Mucosa of descending colon (tissue), 3 donors: ENCODE results near the gene HSBP1. TPM values are rescaled to one million over a fixed set of nuclear protein-coding genes. Genes with fewer than 3 reads are reported as not detected.

Experiments used
- ATAC-seq: fragments of 200-7000 bp; cut with Tn5 transposase; one replicate; pipeline ENCODE4 v1.9.1; 2020; ENCODE audit warnings: mild to moderate bottlenecking, moderate library complexity
- DNase-seq, 3 donors: peaks; one replicate each; pipeline ENCODE4 v3.0.0-alpha.2; 2020
- H3K36me3 ChIP-seq: fragments of 200-600 bp; one replicate; pipeline ENCODE4 v1.8.0; 2021; ENCODE audit warnings: low read depth, mild to moderate bottlenecking
- H3K4me1 ChIP-seq: fragments of 200-600 bp; one replicate; pipeline ENCODE4 v1.8.0; 2021; ENCODE audit warnings: low read depth, mild to moderate bottlenecking
- H3K4me3 ChIP-seq: fragments of 200-600 bp; one replicate; pipeline ENCODE4 v1.8.0; 2021; ENCODE audit warnings: mild to moderate bottlenecking
- H3K9me3 ChIP-seq: fragments of 200-600 bp; one replicate; pipeline ENCODE4 v1.8.0; 2021; ENCODE audit warnings: mild to moderate bottlenecking
- CTCF ChIP-seq: fragments of 200-600 bp; IDR thresholded peaks from one replicate; pipeline ENCODE4 v1.8.0; 2022; ENCODE audit warnings: antibody characterized with exemption, mild to moderate bottlenecking
- intact Hi-C, 2 donors: fragments of 100-400 bp; cut with DNase I in 1 of 2; cut with micrococcal nuclease in 1 of 2; formaldehyde crosslinking; loops; one replicate each; pipeline versions ENCODE4 v1.11.0 to v1.11.1; 2022; cut with DNase I, micrococcal nuclease
- total RNA-seq, 3 donors: library from RNA; stranded (reverse); fragmentation: NEBNext Ultra II Directional in 2 of 3; extraction: Animal tissue kit (Norgen Biotek cat#: 25700) in 2 of 3; gene quantifications; one replicate each; pipeline versions ENCODE4 v1.2.1 to v1.2.4, GENCODE V29; 2021 to 2023
- donor health status: DM: no; HTN: no; CAD: no; lungs with moderate emphysema.
- donor health status: DM: no; HTN: no; CAD: no.
- donor health status: DM: no; HTN: yes; CAD: no.

Gene HSBP1
- total RNA-seq, 3 donors from 2014 or later, result 76.9 to 89.2 (median 78.9) TPM

- Histone ChIP-seq H3K36me3 (no peaks in the 10 kb centered on the region), H3K9me3 (no peaks in the 10 kb centered on the region), H3K4me3 (no peak overlapping the region), H3K4me1 (peaks cover 9% of the 10 kb centered on the region)
- no peak for DNase-seq
- no peak for TF ChIP-seq CTCF
- intact Hi-C loops, result no loop called here
- no peak for ATAC-seq
Observed at GRCh38 chr16:83810901-83811300, 3.1 kb downstream of the HSBP1 start.

GRCh38 chr16:83813823-83814658, 6.3 kb downstream of the HSBP1 start:
- no peak for DNase-seq
- Histone ChIP-seq H3K4me3 (no peak overlapping the region), H3K9me3 (no peaks in the 10 kb centered on the region), H3K4me1 (peaks cover 2% of the 10 kb centered on the region), H3K36me3 (no peaks in the 10 kb centered on the region)
- intact Hi-C loops, result no loop called here
- TF ChIP-seq CTCF, result no peak
- ATAC-seq, result peak; percentile 76

- Histone ChIP-seq H3K4me1 (no peaks in the 10 kb centered on the region), H3K4me3 (no peak overlapping the region), H3K9me3 (no peaks in the 10 kb centered on the region), H3K36me3 (no peaks in the 10 kb centered on the region)
- no peak for TF ChIP-seq CTCF
- ATAC-seq (no peak), DNase-seq (no peak)
- intact Hi-C loops, result no loop called here
Observed at GRCh38 chr16:83814659-83814985, 6.8 kb downstream of the HSBP1 start.

GRCh38 chr16:83817022-83817421, 9.2 kb downstream of the HSBP1 start:
- intact Hi-C loops, result no loop called here
- Histone ChIP-seq H3K4me1 (no peaks in the 10 kb centered on the region), H3K9me3 (no peaks in the 10 kb centered on the region), H3K4me3 (no peak overlapping the region), H3K36me3 (no peaks in the 10 kb centered on the region)
- no peak for DNase-seq
- TF ChIP-seq CTCF, result no peak
- ATAC-seq, result no peak

- Histone ChIP-seq H3K4me1 (no peaks in the 10 kb centered on the region), H3K4me3 (no peak overlapping the region), H3K36me3 (no peaks in the 10 kb centered on the region), H3K9me3 (no peaks in the 10 kb centered on the region)
- no peak for DNase-seq
- intact Hi-C loops, result no loop called here
- no peak for ATAC-seq
- TF ChIP-seq CTCF, result no peak
Observed at GRCh38 chr16:83818276-83818675, 10.5 kb downstream of the HSBP1 start.
